Measurements from ENCODE around the gene IL3RA.
"Not testable (repeated sequence)": the region's sequence is repeated elsewhere in the genome, so short reads cannot be mapped to it uniquely, and the experiment has no call there.

The IL3RA gene

GRCh38 chrX:1300449-1300848 is 36.1 kb upstream of the IL3RA start:
- no peak for TF ChIP-seq CTCF (IDR thresholded peaks at IDR 0.05; ENCODE audit: low read depth, low read length)
- no peak for DNase-seq (ENCODE audit: extremely low read depth, low read depth)

DNA sequence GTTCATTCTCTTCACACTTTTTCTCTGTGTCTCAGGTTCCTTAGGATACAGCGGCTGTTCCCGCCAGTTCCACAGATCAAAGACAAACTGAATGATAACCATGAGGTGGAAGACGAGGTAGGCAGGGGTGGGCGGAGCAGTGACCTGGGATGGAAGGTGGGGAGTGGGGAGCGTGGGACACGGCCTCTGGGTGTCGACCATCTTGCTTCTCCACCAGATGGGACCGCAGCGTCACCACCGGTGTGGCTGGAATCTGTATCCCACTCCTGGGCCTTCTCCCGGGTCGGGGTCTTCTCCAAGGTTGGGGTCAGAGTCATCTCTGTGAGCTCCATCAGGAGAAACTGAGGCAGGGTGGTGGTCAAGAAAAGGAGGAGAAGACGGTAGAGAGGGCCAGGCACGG is 31.2 kb upstream of the IL3RA start:
- DNase-seq (ENCODE audit: extremely low read depth, low read depth), result no peak
- no peak for TF ChIP-seq CTCF (IDR thresholded peaks at IDR 0.05; ENCODE audit: low read depth, low read length)

DNA sequence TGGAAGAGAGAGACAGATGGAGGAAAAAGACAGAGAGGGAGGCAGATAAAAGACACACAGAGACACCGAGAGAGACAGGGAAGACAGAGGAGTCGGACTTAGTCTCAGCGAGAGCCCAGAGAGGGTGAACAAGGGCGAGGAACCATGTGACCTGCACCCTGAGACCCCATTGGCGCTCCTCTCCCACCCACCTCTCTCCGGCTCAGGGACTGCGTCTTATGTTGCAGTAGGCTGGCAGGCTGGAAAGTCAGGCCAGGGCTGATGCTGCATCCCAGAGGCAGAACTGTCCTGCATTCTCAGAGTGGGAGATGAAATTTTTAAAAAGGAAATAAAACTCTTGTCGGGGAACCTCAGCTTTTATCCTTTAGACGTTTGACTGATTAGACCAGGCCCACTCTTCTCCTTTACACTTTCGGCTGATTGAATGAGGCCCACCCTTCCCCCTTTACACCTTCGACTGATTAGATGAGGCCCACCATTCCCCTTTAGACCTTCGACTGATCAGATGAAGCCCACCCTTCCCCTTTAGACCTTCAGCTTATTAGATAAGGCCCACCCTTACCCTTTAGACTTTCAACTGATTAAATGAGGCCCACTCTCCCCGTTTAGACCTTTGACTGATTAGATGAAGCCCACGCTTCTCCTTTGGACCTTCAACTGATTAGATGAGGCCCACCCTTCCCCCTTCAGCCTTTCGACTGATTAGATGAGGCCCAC is 29.5 kb upstream of the IL3RA start:
- no peak for DNase-seq (ENCODE audit: extremely low read depth, low read depth)
- no peak for TF ChIP-seq CTCF (IDR thresholded peaks at IDR 0.05; ENCODE audit: low read depth, low read length)

DNA sequence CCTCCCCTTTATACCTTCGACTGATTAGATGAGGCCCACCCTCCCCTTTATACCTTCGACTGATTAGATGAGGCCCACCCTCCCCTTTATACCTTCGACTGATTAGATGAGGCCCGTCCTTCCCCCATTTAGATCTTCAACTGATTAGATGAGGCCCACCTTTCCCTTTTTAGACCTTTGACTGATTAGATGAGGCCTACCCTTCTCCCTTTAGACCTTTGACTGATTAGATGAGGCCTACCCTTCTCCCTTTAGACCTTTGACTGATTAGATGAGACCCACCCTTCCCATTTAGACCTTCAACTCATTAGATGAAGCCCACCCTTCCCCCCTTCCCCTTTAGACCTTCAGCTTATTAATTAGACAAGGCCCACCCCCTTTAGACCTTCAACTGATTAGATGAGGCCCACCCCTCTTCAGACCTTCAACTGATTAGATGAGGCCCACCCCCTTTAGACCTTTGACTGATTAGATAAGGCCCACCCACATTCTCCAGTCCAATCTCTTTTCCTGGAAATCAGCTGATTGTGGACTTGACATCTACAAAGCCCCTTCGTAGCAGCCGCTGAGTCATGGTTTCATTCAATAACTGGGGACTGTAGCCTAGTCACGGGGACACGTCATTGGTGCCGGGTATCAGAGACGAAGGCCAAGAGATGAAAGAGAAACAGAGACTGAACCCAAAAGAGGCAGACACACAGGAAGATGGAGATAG is 28.8 kb upstream of the IL3RA start:
- no peak for TF ChIP-seq CTCF (IDR thresholded peaks at IDR 0.05; ENCODE audit: low read depth, low read length)
- no peak for DNase-seq (ENCODE audit: extremely low read depth, low read depth)

GRCh38 chrX:1308476-1308875 is 28.1 kb upstream of the IL3RA start:
- no peak for DNase-seq (ENCODE audit: extremely low read depth, low read depth)
- no peak for TF ChIP-seq CTCF (IDR thresholded peaks at IDR 0.05; ENCODE audit: low read depth, low read length)

- not testable (repeated sequence) for DNase-seq (ENCODE audit: extremely low read depth, low read depth)
Observed at GRCh38 chrX:1308917-1309316, 27.7 kb upstream of the IL3RA start.

- no peak for TF ChIP-seq CTCF (IDR thresholded peaks at IDR 0.05; ENCODE audit: low read depth, low read length)
- no peak for DNase-seq (ENCODE audit: extremely low read depth, low read depth)
Observed at GRCh38 chrX:1313788-1314187, 22.8 kb upstream of the IL3RA start.
